SK-N-SH (cell line): ENCODE measurements around the gene NCOR2. TPM values are rescaled to one million over a fixed set of nuclear protein-coding genes. Genes with fewer than 3 reads are reported as not detected.

ENCODE experiments used
- CTCF ChIA-PET: fragments of 300-600, 350-600 bp; formaldehyde crosslinking; extraction: SDS; loops from one replicate; lab custom pipeline; 2021; lab: Yijun Ruan, JAX
- POLR2A ChIA-PET: fragments of 350-600 bp; sonication (Branson Sonifier 250); formaldehyde crosslinking; extraction: SDS; loops from one replicate; lab custom pipeline; 2020; ENCODE audit warnings: antibody characterized with exemption, inconsistent platforms; lab: Yijun Ruan, JAX
- DNase-seq: peaks from one replicate; pipeline ENCODE4 v3.0.0; 2012
- H2AFZ ChIP-seq: fragments of 200-600 bp; sonication (generic); 2 replicates; pipeline ENCODE4 v1.8.1; 2016; ENCODE audit warnings: antibody characterized with exemption, mild to moderate bottlenecking, low read depth
- H3F3A ChIP-seq: fragments of 200-600 bp; sonication (generic); replicated peaks from 2 replicates; pipeline ENCODE3; 2016; ENCODE audit warnings: antibody characterized with exemption, mild to moderate bottlenecking; ENCODE audit not compliant: insufficient read depth
- H3K27ac ChIP-seq, 2 experiments: fragments of 200-500 bp in 1 of 2; fragments of 200-600 bp in 1 of 2; sonication (Bioruptor generic) in 1 of 2; sonication (generic), shearing (Covaris generic) in 1 of 2; 2 replicates each; pipeline versions ENCODE4 v1.5.1 to v1.6.1; 2014 to 2016; ENCODE audit warnings: low read depth in 2 of 2, inconsistent platforms in 1 of 2, low read length in 1 of 2, mild to moderate bottlenecking in 1 of 2, mixed read lengths in 1 of 2
- H3K27me3 ChIP-seq: fragments of 200-600 bp; sonication (generic), shearing (Covaris generic); 2 replicates; pipeline ENCODE4 v1.6.1; 2016; ENCODE audit warnings: mixed run types; ENCODE audit not compliant: insufficient read depth
- H3K36me3 ChIP-seq, 2 experiments: fragments of 200-500 bp in 1 of 2; fragments of 200-600 bp in 1 of 2; sonication (Bioruptor generic) in 1 of 2; sonication (generic) in 1 of 2; replicated peaks in 1 of 2; 2 replicates each; pipeline versions ENCODE3 to v1.5.1; 2014 to 2016; ENCODE audit warnings: low read length in 1 of 2, mild to moderate bottlenecking in 1 of 2; ENCODE audit not compliant: insufficient read depth in 2 of 2, control insufficient read depth in 1 of 2
- H3K4me1 ChIP-seq, 2 experiments: fragments of 200-500 bp in 1 of 2; fragments of 200-600 bp in 1 of 2; sonication (Bioruptor generic) in 1 of 2; sonication (generic), shearing (Covaris generic) in 1 of 2; 2 replicates each; pipeline versions ENCODE4 v1.5.1 to v1.6.1; 2014 to 2016; ENCODE audit warnings: low read depth in 1 of 2, low read length in 1 of 2, mixed run types in 1 of 2; ENCODE audit not compliant: insufficient read depth in 2 of 2, control insufficient read depth in 1 of 2
- H3K4me2 ChIP-seq: fragments of 200-600 bp; sonication (generic), shearing (Covaris generic); 2 replicates; pipeline ENCODE4 v1.6.1; 2017; ENCODE audit warnings: mixed run types
- H3K4me3 ChIP-seq, 2 experiments: fragments of 200-500 bp in 1 of 2; fragments of 200-600 bp in 1 of 2; sonication (Bioruptor generic) in 1 of 2; sonication (generic), shearing (Covaris generic) in 1 of 2; 2 replicates each; pipeline versions ENCODE4 v1.5.1 to v1.8.1; 2014 to 2016; ENCODE audit warnings: low read depth in 2 of 2, inconsistent platforms in 1 of 2, low read length in 1 of 2, mild to moderate bottlenecking in 1 of 2, mixed read lengths in 1 of 2, moderate library complexity in 1 of 2
- H3K79me2 ChIP-seq: fragments of 200-600 bp; sonication (generic); 2 replicates; pipeline ENCODE4 v1.8.1; 2017; ENCODE audit warnings: mild to moderate bottlenecking; ENCODE audit not compliant: insufficient read depth
- H3K9ac ChIP-seq: fragments of 200-600 bp; sonication (generic); 2 replicates; pipeline ENCODE4 v1.6.1; 2017; ENCODE audit warnings: mixed run types
- H3K9me2 ChIP-seq: fragments of 200-600 bp; sonication (generic); 2 replicates; pipeline ENCODE4 v1.6.1; 2017; ENCODE audit warnings: mixed run types
- H3K9me3 ChIP-seq: fragments of 200-600 bp; sonication (generic); 2 replicates; pipeline ENCODE4 v1.6.1; 2017; ENCODE audit warnings: mixed run types, mild to moderate bottlenecking, moderate library complexity
- H4K20me1 ChIP-seq: fragments of 200-600 bp; sonication (generic); 2 replicates; pipeline ENCODE4 v1.6.1; 2017; ENCODE audit warnings: mild to moderate bottlenecking, mixed run types; ENCODE audit not compliant: insufficient read depth
- CHD2 ChIP-seq: fragments of 150-350 bp; IDR thresholded peaks from 2 replicates; pipeline ENCODE4 v1.6.1; 2018; ENCODE audit warnings: low read length; ENCODE audit not compliant: partially characterized antibody
- CTCF ChIP-seq: fragments of 200-600 bp; sonication (generic); IDR thresholded peaks from 2 replicates; pipeline ENCODE4 v1.6.1; 2017; ENCODE audit warnings: antibody characterized with exemption, mild to moderate bottlenecking, moderate library complexity
- EZH2phosphoT487 ChIP-seq: fragments of 200-600 bp; sonication (generic); IDR thresholded peaks from 2 replicates; pipeline ENCODE4 v1.6.1; 2017; ENCODE audit warnings: low read depth, mixed run types, mild to moderate bottlenecking, antibody characterized with exemption, moderate library complexity, borderline replicate concordance
- FOSL2 ChIP-seq: IDR thresholded peaks from 2 replicates; pipeline ENCODE4 v1.4.0; 2012; ENCODE audit warnings: low read depth, mild to moderate bottlenecking, moderate library complexity, borderline replicate concordance
- FOXJ3 ChIP-seq: sonication (generic); formaldehyde crosslinking; IDR thresholded peaks from 2 replicates; pipeline ENCODE4 v1.5.1; 2020; ENCODE audit warnings: mild to moderate bottlenecking, missing genetic modification reagents
- FOXM1 ChIP-seq: IDR thresholded peaks from 2 replicates; pipeline ENCODE4 v1.4.0; 2012; ENCODE audit warnings: low read depth, mild to moderate bottlenecking
- GATA2 ChIP-seq: sonication (generic); formaldehyde crosslinking; IDR thresholded peaks from 2 replicates; pipeline ENCODE4 v1.5.0; 2020; ENCODE audit warnings: mild to moderate bottlenecking, missing genetic modification reagents
- JUND ChIP-seq: IDR thresholded peaks from 2 replicates; pipeline ENCODE4 v1.4.0; 2012
- MEF2A ChIP-seq: IDR thresholded peaks from 2 replicates; pipeline ENCODE4 v1.4.0; 2012; ENCODE audit warnings: low read depth, borderline replicate concordance
- MXI1 ChIP-seq: IDR thresholded peaks from 2 replicates; pipeline ENCODE4 v1.6.1; 2012; ENCODE audit warnings: mild to moderate bottlenecking, low read depth, low read length, improper control_type of control experiment
- REST ChIP-seq: IDR thresholded peaks from 2 replicates; pipeline ENCODE4 v1.6.1; 2012; ENCODE audit warnings: mild to moderate bottlenecking, low read depth, low read length, moderate library complexity
- RXRA ChIP-seq: IDR thresholded peaks from 2 replicates; pipeline ENCODE4 v1.4.0; 2012; ENCODE audit warnings: low read depth, mild to moderate bottlenecking, borderline replicate concordance
- TAF1 ChIP-seq: IDR thresholded peaks from 2 replicates; pipeline ENCODE4 v1.6.1; 2012; ENCODE audit warnings: low read depth, mild to moderate bottlenecking, low read length, moderate library complexity, borderline replicate concordance
- TCF12 ChIP-seq: IDR thresholded peaks from 2 replicates; pipeline ENCODE4 v1.4.0; 2012
- WGBS: methylation state at CpG from one replicate; pipeline ENCODE4 v1.1.6; 2017; ENCODE audit warnings: low lambda C conversion rate; 5-methylcytosine and 5-hydroxymethylcytosine counted together
- polyA plus RNA-seq, 3 experiments: library from polyadenylated mRNA; depleted of rRNA; stranded (reverse); fragments of >200 nt; gene quantifications; 2 replicates each; pipeline ENCODE4 v1.2.3, GENCODE V29; 2012
- TF ChIP-seq, protein P1 (sequence below): IDR thresholded peaks from 2 replicates; pipeline ENCODE4 v1.4.0; 2012; ENCODE audit warnings: low read depth, borderline replicate concordance
- TF ChIP-seq, protein P2 (sequence below): IDR thresholded peaks from 2 replicates; pipeline ENCODE4; 2012

The NCOR2 gene
- polyA plus RNA-seq, 1 of the 3 experiments (the other 2 are of a cell fraction), result 19.0 TPM

DNA sequence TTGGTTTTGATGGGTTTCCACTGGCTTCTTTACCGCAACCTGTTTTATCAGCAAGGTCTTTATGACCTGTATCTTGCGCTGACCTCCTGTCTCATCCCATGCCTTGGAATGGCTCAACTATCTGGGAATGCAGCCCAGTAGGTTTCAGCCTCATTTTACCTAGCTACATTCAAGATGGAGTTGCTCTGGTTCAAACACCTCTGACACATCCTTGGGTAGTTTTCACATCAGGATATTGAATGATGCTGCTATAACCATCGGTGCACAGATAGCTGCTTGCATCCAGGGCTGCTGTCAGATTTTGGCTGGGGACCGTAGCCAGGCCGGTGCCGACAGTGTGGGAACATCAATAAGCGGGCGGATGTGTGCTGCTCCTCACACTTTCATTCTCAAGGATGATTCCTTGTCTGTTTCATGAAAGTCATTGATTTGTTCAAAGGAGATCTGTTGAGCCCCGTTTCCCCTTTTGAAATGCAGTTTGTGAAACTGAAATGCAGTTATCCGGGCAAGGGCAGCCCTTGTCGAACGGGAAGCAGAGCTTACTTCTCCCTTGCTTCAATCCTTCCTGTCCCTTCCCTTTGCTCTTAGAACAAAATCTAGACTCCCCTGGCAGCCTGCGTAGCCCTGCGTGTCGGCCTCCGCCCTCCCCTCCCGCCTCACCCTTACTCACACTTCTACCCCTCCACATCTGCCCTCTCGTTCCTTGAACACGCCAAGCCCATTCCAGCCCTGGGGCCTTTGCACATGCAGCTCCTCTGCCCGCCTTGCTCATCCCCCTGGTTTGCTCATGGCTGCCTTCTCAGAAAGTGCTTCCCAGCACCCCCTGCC, 49.2 kb upstream of the NCOR2 start:
- H3K27ac ChIP-seq, result no peak overlapping the region
- WGBS, result 93% methylated on average over 20 of the region's 20 CpGs
- no peak overlapping the region for H3K4me3 ChIP-seq
- H4K20me1 ChIP-seq, result no peaks in the 10 kb centered on the region
- no peaks in the 10 kb centered on the region for H3K36me3 ChIP-seq
- H3K4me2 ChIP-seq, result no peak overlapping the region
- H3K9me3 ChIP-seq, result no peaks in the 10 kb centered on the region
- no peak overlapping the region for H3K9ac ChIP-seq
- POLR2A ChIA-PET, result no interaction called here
- no peak overlapping the region for H2AFZ ChIP-seq
- H3K4me1 ChIP-seq, result peaks cover 0 to 20% of the 10 kb centered on the region in 2 experiments; a peak in 1 of 4 replicates
- no peaks in the 10 kb centered on the region for H3K79me2 ChIP-seq
- CTCF ChIA-PET, result no interaction called here
- no peaks in the 10 kb centered on the region for H3F3A ChIP-seq
- DNase-seq, result no peak
- no peak for TF ChIP-seq MEF2A
- H3K27me3 ChIP-seq, result no peaks in the 10 kb centered on the region
- H3K9me2 ChIP-seq, result no peaks in the 10 kb centered on the region

DNA sequence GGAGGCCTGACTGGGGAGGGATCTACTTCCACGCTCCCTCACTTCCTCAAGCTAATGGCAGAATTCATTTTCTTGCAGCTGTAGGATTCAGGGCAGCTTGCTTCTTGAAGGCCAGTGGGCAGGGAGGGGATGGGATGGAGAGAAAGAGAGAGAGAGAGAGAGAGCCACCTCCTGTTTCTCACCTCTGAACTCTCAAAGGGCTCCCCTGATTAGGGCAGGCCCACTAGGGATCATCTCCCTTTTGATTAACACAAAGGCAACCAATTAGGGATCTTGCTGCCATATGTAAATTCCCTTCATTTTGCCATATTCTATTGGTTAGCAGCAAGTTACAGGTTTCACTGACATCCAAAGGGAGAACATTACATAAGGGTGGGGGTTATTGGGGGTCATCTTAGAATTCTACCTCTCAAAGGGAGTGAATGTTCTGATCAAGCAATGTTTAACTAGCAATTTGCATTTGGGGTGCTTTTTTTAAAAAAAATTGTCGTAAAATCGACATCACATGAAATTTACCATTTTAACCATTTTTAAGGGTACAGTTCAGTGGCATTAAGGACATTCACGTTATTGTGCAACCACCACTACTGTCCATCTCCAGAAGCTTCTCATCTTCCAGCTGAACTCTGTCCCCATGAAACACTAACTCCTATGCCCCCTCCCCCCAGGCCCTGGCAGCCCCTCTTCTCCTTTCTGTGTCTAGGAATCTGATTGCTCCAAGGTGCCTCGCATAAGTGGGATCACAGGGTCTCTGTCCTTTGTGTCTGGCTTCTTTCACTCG, 47.3 kb upstream of the NCOR2 start:
- POLR2A ChIA-PET, result no interaction called here
- CTCF ChIA-PET, result no interaction called here
- TF ChIP-seq TCF12, result no peak
- TF ChIP-seq, protein P1, sequence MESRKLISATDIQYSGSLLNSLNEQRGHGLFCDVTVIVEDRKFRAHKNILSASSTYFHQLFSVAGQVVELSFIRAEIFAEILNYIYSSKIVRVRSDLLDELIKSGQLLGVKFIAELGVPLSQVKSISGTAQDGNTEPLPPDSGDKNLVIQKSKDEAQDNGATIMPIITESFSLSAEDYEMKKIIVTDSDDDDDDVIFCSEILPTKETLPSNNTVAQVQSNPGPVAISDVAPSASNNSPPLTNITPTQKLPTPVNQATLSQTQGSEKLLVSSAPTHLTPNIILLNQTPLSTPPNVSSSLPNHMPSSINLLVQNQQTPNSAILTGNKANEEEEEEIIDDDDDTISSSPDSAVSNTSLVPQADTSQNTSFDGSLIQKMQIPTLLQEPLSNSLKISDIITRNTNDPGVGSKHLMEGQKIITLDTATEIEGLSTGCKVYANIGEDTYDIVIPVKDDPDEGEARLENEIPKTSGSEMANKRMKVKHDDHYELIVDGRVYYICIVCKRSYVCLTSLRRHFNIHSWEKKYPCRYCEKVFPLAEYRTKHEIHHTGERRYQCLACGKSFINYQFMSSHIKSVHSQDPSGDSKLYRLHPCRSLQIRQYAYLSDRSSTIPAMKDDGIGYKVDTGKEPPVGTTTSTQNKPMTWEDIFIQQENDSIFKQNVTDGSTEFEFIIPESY, result no peak
- no peak for TF ChIP-seq GATA2 (CRISPR knock-in tag)
- TF ChIP-seq FOXM1, result no peak
- TF ChIP-seq TAF1, result no peak
- no peak for TF ChIP-seq MXI1
- TF ChIP-seq, protein P2, sequence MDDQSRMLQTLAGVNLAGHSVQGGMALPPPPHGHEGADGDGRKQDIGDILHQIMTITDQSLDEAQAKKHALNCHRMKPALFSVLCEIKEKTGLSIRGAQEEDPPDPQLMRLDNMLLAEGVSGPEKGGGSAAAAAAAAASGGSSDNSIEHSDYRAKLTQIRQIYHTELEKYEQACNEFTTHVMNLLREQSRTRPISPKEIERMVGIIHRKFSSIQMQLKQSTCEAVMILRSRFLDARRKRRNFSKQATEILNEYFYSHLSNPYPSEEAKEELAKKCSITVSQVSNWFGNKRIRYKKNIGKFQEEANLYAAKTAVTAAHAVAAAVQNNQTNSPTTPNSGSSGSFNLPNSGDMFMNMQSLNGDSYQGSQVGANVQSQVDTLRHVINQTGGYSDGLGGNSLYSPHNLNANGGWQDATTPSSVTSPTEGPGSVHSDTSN, result no peak
- no peak for TF ChIP-seq CTCF
- no peak for TF ChIP-seq CHD2
- TF ChIP-seq FOSL2, result no peak
- no peak for TF ChIP-seq JUND
- TF ChIP-seq RXRA, result no peak
- no peak for TF ChIP-seq FOXJ3
- TF ChIP-seq EZH2phosphoT487, result no peak
- TF ChIP-seq REST, result no peak

More for the DNA sequence above, 47.3 kb upstream of the NCOR2 start:
- no peaks in the 10 kb centered on the region for H3K9me3 ChIP-seq
- H3K79me2 ChIP-seq, result no peaks in the 10 kb centered on the region
- H4K20me1 ChIP-seq, result no peaks in the 10 kb centered on the region
- no peak overlapping the region for H3K27ac ChIP-seq
- H2AFZ ChIP-seq, result no peak overlapping the region
- H3K4me1 ChIP-seq, result peaks cover 0 to 26% of the 10 kb centered on the region in 2 experiments; a peak in 1 of 4 replicates
- DNase-seq, result no peak
- no peaks in the 10 kb centered on the region for H3K9me2 ChIP-seq
- WGBS, result 93% methylated on average over 6 of the region's 6 CpGs
- H3K4me3 ChIP-seq, result no peak overlapping the region
- H3K4me2 ChIP-seq, result no peak overlapping the region
- H3K9ac ChIP-seq, result no peak overlapping the region
- no peaks in the 10 kb centered on the region for H3K36me3 ChIP-seq
- H3K27me3 ChIP-seq, result no peaks in the 10 kb centered on the region
- H3F3A ChIP-seq, result no peaks in the 10 kb centered on the region
